ENCODE results near the gene DSG1. TPM values are rescaled to one million over a fixed set of nuclear protein-coding genes. Genes with fewer than 3 reads are reported as not detected.

The DSG1 gene
- 1 to 10 TPM in 1 of 2 donors, under 1 TPM in 1; 0.32 to 5.5 TPM for total RNA-seq

- Histone ChIP-seq H3K27me3 (replicated peaks; ENCODE audit: insufficient read depth) (no peaks in the 10 kb centered on the region), H3K4me1 (replicated peaks) (no peaks in the 10 kb centered on the region), H3K27ac (no peak within 1 kb of the TSS), H3K9me3 (no peaks in the 10 kb centered on the region), H3K36me3 (no peaks in the 10 kb centered on the region), H3K4me3 (no peak within 1 kb of the TSS)
- WGBS = 81% methylated on average over 3 of the region's 3 CpGs
- no peak for DNase-seq (ENCODE audit: low spot score)
- intact Hi-C loops (cut with DNase I) = no loop called here
- TF ChIP-seq POLR2A (IDR thresholded peaks at IDR 0.05) (no peak), CTCF (IDR thresholded peaks at IDR 0.05) (no peak)
These were observed at the start of gene DSG1 for GRCh38 chr18:31317860-31318259. Gene DSG1 (plus strand): TSS chr18:31318160. CDS start chr18:31318301, 141 bp downstream.

GRCh38 chr18:31268985-31269406, 49.0 kb upstream of the DSG1 start:
- WGBS = 4% methylated on average over 1 of the region's 1 CpG
- TF ChIP-seq CTCF (IDR thresholded peaks at IDR 0.05) (no peak), POLR2AphosphoS5 (IDR thresholded peaks at IDR 0.05) (no peak), POLR2A (IDR thresholded peaks at IDR 0.05) (no peak)
- Histone ChIP-seq H3K27ac (no peak overlapping the region), H3K4me1 (replicated peaks) (no peaks in the 10 kb centered on the region), H3K36me3 (no peaks in the 10 kb centered on the region), H3K4me3 (no peak overlapping the region), H3K27me3 (replicated peaks; ENCODE audit: insufficient read depth) (no peaks in the 10 kb centered on the region), H3K9me3 (no peaks in the 10 kb centered on the region)
- intact Hi-C loops (cut with DNase I) = no loop called here
- DNase-seq (ENCODE audit: low spot score) = peak; percentile 38

GRCh38 chr18:31269566-31269965, 48.4 kb upstream of the DSG1 start:
- Histone ChIP-seq H3K27ac (no peak overlapping the region), H3K4me3 (no peak overlapping the region), H3K9me3 (no peaks in the 10 kb centered on the region), H3K36me3 (no peaks in the 10 kb centered on the region), H3K4me1 (replicated peaks) (no peaks in the 10 kb centered on the region), H3K27me3 (replicated peaks; ENCODE audit: insufficient read depth) (no peaks in the 10 kb centered on the region)
- DNase-seq (ENCODE audit: low spot score) = no peak
- intact Hi-C loops (cut with DNase I) = no loop called here
- TF ChIP-seq POLR2A (IDR thresholded peaks at IDR 0.05) (no peak), CTCF (IDR thresholded peaks at IDR 0.05) (no peak), POLR2AphosphoS5 (IDR thresholded peaks at IDR 0.05) (no peak)
- 62% methylated on average over 6 of the region's 6 CpGs for WGBS

- H3K27me3 ChIP-seq (replicated peaks; ENCODE audit: insufficient read depth) = no peaks in the 10 kb centered on the region
- H3K27ac ChIP-seq = no peak overlapping the region
- TF ChIP-seq POLR2AphosphoS5 (IDR thresholded peaks at IDR 0.05) (no peak), POLR2A (IDR thresholded peaks at IDR 0.05) (no peak), CTCF (IDR thresholded peaks at IDR 0.05) (no peak)
- no peak for DNase-seq (ENCODE audit: low spot score)
- no peaks in the 10 kb centered on the region for H3K9me3 ChIP-seq
- H3K36me3 ChIP-seq = no peaks in the 10 kb centered on the region
- WGBS = 95% methylated on average over 4 of the region's 4 CpGs
- no peaks in the 10 kb centered on the region for H3K4me1 ChIP-seq (replicated peaks)
- no peak overlapping the region for H3K4me3 ChIP-seq
- intact Hi-C loops (cut with DNase I) = no loop called here
These were observed 47.4 kb upstream of the DSG1 start for GRCh38 chr18:31270578-31270977.

- no peaks in the 10 kb centered on the region for H3K36me3 ChIP-seq
- no peak overlapping the region for H3K27ac ChIP-seq
- intact Hi-C loops (cut with DNase I) = no loop called here
- DNase-seq (ENCODE audit: low spot score) = no peak
- H3K4me3 ChIP-seq = no peak overlapping the region
- no peaks in the 10 kb centered on the region for H3K27me3 ChIP-seq (replicated peaks; ENCODE audit: insufficient read depth)
- no peaks in the 10 kb centered on the region for H3K4me1 ChIP-seq (replicated peaks)
- H3K9me3 ChIP-seq = no peaks in the 10 kb centered on the region
- TF ChIP-seq CTCF (IDR thresholded peaks at IDR 0.05) = no peak
- no peak for TF ChIP-seq POLR2AphosphoS5 (IDR thresholded peaks at IDR 0.05)
- TF ChIP-seq POLR2A (IDR thresholded peaks at IDR 0.05) = no peak
- 41% methylated on average over 5 of the region's 5 CpGs for WGBS
These were observed 44.0 kb upstream of the DSG1 start for GRCh38 chr18:31273812-31274527.

Data from prostate gland (tissue), 2 donors.